Measurements from ENCODE around the gene SWT1. TPM values are rescaled to one million over a fixed set of nuclear protein-coding genes. Genes with fewer than 3 reads are reported as not detected.
A peak's percentile ranks its signal among the peaks of the same experiment; 100 is the strongest.

SWT1 gene, protein sequence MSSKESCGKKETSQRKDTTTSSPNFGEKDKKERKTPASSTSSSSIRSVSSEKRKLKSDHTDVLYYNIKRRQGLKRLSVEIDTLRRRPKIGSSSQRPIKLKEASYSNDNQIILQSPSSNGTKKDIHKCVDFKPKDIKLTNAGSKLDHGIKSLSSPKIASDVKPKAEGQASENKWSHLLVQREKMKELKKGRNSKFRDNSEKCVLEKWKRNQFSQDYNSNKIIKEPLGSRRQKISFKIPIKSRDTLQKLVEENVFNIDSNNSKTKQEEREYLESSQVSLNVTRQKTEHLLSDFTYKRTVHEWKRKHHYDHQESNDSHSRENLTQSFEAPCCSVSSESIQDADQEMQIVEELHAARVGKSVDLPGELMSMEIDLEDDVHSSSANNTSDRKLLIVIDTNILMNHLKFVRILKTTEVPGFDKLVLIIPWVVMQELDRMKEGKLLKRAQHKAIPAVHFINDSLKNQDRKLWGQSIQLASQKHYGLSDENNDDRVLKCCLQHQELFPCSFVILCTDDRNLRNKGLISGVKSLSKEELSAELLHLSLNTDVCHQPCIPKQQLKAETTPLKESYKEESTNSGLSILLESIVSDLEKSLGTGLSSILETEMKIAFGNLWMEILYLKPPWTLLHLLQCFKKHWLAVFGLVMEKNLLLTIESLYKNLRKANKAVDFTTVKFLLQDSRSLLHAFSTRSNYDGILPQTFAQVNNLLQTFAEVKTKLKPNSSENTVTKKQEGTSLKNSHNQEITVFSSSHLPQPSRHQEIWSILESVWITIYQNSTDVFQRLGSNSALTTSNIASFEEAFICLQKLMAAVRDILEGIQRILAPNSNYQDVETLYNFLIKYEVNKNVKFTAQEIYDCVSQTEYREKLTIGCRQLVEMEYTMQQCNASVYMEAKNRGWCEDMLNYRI
- 1.1 and 1.9 TPM in 2 replicates for total RNA-seq (2014; rRNA removed; shearing (Covaris generic))

GRCh38 chr1:185156854-185157598 is at the start of gene SWT1, which contains the start of gene TRMT1L:
Gene SWT1 (plus strand): TSS chr1:185157167. CDS start chr1:185160842, 3,675 bp downstream.
Gene TRMT1L (minus strand): TSS chr1:185156953. CDS start chr1:185156712, 241 bp downstream.
- peak; percentile 100 for DNase-seq (ENCODE audit: low read depth)

DNA sequence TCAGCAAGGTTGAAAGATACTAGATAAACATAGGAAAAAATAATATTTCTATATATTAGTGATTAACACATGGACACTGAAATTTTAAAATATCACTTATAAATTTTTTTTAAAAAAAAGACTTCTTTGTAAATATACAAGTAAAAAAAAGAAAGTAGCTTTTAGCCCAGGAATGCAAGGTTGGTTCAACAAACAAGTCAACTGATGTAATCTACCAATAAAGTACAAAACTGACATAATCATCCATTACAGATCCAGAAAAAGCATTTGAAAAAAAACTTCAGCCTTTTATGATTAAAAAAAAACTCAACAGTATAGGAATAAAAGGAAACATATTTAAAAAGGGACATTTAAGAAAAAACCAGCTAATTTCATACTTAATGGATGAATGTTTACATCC is 48.6 kb upstream of the SWT1 start:
- peak; percentile 27 for DNase-seq (ENCODE audit: low read depth)

DNA sequence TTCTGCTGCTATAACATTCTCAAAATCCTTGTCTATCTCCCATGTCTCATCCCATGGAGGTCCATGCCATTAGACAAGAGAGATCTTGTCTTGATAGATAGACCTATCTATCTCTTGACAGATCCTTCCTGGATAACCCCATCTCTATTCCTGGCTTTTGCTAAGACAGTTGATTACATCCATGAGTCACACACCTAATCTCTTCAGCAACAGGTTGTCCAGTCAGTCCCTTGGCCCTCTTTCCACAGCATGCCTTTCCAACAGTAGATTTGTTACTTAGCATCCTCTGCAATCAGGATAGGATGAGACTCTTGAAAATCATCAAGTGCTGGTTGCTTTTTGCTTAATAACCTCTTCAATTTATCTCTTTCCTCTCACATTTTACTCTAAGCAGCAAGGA is 46.8 kb upstream of the SWT1 start:
- DNase-seq (ENCODE audit: low read depth), result no peak

GRCh38 chr1:185111873-185112272 is 45.1 kb upstream of the SWT1 start:
- no peak for DNase-seq (ENCODE audit: low read depth)

DNA sequence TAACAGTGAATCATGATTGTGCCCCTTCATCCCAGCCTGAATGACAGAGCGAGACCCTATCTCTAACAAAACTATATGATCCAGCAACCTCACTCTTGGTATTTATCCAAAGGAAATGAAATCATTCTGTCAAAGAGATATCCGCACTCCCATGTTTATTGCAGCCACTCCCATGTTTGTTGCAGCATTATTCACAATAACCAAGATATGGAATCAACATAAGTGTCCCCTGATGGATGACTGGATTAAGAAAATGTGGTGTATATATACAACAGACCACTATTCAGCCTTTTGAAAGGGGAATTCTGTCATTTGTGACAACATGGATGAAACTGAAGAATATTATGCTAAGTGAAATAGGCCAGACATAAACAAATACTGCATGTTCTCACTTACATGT is 44.6 kb upstream of the SWT1 start:
- DNase-seq (ENCODE audit: low read depth), result no peak

- no peak for DNase-seq (ENCODE audit: low read depth)
Measured at GRCh38 chr1:185129708-185130107, 27.3 kb upstream of the SWT1 start.

DNA sequence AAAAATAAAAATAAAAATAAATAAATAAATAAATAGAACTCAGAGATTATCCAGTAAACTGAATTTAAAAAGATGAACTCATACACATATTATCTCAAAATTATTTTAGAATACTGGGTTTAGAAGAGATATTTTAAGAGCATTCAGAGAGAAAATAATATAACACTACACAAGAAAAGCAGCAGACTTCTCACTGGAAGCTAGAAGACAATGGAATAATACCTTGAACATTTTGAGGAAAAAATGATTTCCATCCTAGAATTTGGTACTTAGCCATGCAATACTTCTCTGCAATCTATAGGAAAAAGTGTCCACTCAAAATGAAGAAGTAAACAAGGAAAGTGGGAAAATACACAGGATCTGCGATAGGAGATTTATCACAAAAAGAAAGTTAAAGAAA is 24.4 kb upstream of the SWT1 start:
- peak; percentile 11 for DNase-seq (ENCODE audit: low read depth)

- no peak for DNase-seq (ENCODE audit: low read depth)
Measured at GRCh38 chr1:185137896-185138545, 18.9 kb upstream of the SWT1 start.

DNA sequence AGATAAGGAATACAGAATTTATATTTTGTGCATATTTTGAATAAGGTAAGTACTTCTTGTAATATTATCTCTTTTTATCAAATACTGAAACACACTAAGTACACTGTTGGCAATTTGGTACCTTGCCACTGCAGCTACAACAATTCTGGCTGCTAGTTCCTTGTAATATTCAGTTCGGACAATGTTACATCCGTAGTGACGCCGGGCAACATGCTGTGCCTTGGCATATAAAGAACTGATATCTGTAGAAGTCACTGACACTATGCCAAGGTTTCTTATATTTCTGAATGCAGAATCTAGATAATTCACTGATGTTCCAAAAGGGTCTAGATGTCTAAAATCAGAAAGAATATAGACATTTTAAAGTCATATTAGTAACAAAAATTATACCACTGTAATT is 17.7 kb upstream of the SWT1 start:
- DNase-seq (ENCODE audit: low read depth), result no peak

DNA sequence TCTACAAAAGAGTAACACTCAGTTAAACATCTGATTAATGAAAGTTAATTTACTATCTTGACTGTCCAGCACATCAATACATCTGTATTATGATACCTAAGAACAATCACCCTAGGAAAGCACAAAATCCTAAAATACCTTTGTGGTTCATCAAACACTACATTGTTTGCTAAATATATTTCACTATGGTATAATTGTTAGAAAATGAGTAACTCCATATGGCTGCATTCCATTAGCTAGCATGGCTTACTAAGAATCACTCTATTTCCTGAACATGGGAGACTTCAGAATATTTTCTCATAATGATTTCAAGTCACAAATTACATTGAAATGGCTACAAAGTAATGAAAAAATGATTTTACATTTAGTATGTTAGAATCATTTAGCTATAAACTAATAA is 12.7 kb upstream of the SWT1 start:
- peak; percentile 7 for DNase-seq (ENCODE audit: low read depth)

DNA sequence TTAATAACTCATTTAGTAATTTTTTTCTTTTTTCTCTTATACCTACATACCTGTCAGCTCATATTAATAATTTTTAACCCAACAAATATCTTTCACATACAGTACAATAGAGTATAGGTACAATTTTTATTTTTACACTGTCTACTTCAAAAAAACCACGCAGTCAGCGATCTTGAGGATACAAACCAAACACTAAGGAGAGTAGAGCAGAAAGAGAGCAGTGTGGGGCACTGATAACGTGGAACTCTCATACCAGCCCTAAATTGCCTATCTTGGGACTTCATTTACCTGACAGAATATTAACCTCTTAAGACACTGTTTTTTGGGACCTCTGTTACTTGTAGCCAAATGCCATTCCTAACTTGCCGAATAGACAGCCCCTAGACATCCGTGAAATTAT is 5.8 kb upstream of the SWT1 start:
- no peak for DNase-seq (ENCODE audit: low read depth)

DNA sequence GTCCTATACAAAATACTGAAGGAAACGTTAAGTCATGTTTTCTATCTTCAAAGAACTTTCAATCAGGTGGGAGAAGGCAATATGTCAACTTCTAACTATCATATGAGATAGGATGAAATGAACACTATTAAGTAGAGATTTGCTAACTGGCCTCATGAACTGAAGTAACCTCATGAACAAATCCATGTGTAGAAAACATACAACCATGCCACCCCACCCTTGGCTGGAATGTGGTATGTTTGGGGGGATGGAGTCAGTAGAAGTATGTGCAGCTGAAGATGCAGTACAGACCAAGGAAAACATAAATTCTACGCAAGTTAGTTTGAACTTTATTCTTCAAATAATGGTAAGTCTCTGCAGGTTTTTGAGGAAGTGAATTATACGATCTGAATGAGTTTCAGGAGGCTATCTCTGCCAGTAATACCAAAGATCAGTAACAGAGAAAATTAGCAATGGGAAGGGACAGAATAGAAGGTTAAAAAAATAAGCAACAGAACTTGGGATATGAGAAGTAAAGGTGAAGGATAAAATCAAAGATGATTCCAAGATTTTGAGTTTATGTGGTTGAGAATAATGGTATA is 4.7 kb upstream of the SWT1 start:
- DNase-seq (ENCODE audit: low read depth), result no peak

DNA sequence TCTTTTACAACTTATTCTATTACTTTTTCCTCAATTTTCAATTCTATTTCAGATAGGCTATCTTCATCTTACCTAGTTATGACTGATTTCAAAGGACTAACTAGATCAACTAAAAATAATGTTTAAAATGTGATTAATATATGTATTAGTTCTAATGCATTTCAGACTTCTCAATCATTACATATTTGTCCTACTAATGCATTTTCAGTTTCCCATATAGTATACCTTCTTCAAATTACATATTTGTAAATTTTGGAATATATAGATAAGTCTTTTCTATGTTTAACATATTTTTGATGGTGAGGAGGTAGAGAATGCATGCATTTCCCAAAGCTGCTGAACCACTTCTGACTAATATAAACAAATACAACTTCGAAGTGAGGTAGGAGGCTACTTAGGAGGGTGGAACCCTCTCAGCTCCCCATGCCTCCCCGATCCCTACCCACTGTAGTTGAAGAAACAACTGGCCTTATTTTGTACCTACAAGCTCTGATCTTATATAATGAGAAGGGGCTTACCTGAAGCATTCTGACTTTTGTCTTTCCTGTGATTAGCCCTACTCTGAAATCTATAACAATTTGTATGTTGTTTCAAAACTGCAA is 2.0 kb upstream of the SWT1 start:
- DNase-seq (ENCODE audit: low read depth), result peak; percentile 21

- DNase-seq (ENCODE audit: low read depth), result peak; percentile 63
Measured at GRCh38 chr1:185155600-185156287, 1.2 kb upstream of the SWT1 start.

- DNase-seq (ENCODE audit: low read depth), result peak; percentile 36
Measured at GRCh38 chr1:185156288-185156853, 596 bp upstream of the SWT1 start.

DNA sequence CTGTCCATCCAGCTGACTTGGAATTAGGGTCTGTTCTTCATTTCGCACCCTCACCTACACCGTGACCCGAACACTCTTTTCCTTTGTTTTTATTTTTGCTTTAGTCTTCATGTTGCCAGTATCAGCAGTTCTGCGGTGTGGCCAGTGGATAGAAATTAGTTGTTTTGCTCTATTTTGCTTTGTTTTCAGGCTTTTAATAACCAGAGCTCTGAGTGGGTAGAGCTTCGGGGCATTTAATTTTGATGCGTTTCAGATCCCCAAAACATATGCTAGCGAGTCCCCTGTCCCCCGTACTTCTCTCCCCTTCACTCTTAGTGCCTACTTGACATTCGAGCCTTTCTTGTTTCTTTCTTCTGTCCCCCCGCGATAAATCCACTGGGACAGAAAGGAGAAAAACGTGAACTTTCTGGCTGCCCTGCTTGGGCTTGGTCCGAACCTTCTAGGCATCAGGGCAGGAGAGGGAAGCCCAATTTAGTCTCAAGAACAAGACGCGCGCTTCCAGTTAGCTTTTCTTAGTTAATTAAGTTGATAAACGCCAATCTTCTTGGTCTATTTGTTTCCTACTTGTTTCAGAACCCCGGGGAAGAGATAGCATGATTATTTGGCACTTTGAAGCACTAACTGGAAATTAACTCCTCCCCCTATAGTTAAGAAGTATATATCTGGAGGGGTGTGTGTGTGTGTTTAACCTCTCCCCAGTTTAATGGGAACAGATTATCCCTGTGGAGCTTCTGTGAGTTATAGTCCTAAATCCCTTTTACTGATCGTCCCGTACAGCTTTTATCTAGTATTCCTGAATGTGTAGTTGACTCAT is 839 bp downstream of the SWT1 start:
- peak; percentile 12 for DNase-seq (ENCODE audit: low read depth)

GRCh38 chr1:185158800-185159199 is 1.8 kb downstream of the SWT1 start:
- DNase-seq (ENCODE audit: low read depth), result no peak

- peak; percentile 37 for DNase-seq (ENCODE audit: low read depth)
Measured at GRCh38 chr1:185159966-185160365, 3.0 kb downstream of the SWT1 start.

DNA sequence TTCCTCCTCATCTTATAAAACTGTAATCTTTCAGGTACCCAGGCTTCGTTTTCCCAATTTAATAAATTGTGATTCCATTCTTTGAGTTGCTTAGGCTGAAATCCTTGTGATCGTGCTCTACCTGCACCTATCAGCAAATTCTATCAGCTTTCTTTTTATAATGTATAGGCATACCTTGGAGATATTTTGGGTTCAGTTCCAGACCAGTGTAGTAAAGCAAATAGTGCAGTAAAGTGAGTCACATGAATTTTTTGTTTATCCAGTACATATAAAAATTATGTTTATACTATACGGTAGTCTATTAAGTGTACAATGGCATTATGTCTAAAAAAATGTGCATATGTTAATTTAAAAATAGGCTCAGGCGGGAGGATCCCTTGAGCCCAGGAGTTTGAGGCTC is 5.5 kb downstream of the SWT1 start:
- DNase-seq (ENCODE audit: low read depth), result no peak
